Pancreas (tissue), 10 donors: ENCODE results near the gene PCNX3. TPM values are rescaled to one million over a fixed set of nuclear protein-coding genes. Genes with fewer than 3 reads are reported as not detected.

Experiments used
- ATAC-seq, 4 donors: fragments of 200-7000 bp; cut with Tn5 transposase; one replicate each; pipeline versions ENCODE4 v1.8.0 to v1.9.1; 2020; ENCODE audit warnings: mild to moderate bottlenecking in 4 of 4, moderate library complexity in 4 of 4
- DNase-seq, 6 donors: peaks; one replicate each; pipeline ENCODE4 v3.0.0-alpha.2; 2020
- FAIRE-seq: peaks from 2 replicates; lab custom pipeline; 2012; peaks lifted over from hg19 to GRCh38; lab: Jason Lieb, UNC
- H3K27ac ChIP-seq, 4 donors: fragments of 200-600 bp; sonication (generic); 1 replicate in 3 of 4; 2 replicates in 1 of 4; pipeline versions ENCODE4 v1.5.0 to v1.8.0; 2020
- H3K27me3 ChIP-seq, 4 donors: fragments of 200-600 bp; one replicate each; pipeline ENCODE4 v1.8.0; 2021
- H3K36me3 ChIP-seq, 3 donors: fragments of 200-600 bp; sonication (generic) in 1 of 3; one replicate each; pipeline versions ENCODE4 v1.5.0 to v1.8.0; 2020 to 2021
- H3K4me1 ChIP-seq, 3 donors: fragments of 200-600 bp; one replicate each; pipeline ENCODE4 v1.8.0; 2021
- H3K4me3 ChIP-seq, 4 donors: fragments of 200-600 bp; sonication (generic) in 2 of 4; one replicate each; pipeline versions ENCODE4 v1.5.0 to v1.8.0; 2020 to 2021
- H3K9me3 ChIP-seq, 4 donors: fragments of 200-600 bp; one replicate each; pipeline ENCODE4 v1.8.0; 2021
- CTCF ChIP-seq, 4 donors: fragments of 200-600 bp; sonication (generic) in 3 of 4; IDR thresholded peaks; one replicate each; pipeline versions ENCODE4 v1.5.0 to v1.8.0; 2021; ENCODE audit warnings: antibody characterized with exemption in 4 of 4
- WGBS, 2 donors: extraction: QIAGEN DNeasy Blood & Tissue Kit; methylation state at CpG; one replicate each; pipeline ENCODE4 v1.1.7; 2013; 5-methylcytosine and 5-hydroxymethylcytosine counted together
- intact Hi-C, 3 donors: fragments of 100-400 bp; cut with DNase I; formaldehyde crosslinking; loops; one replicate each; pipeline versions ENCODE4 v1.11.1 to v1.14.2; 2022
- polyA plus RNA-seq, 2 donors: library from polyadenylated mRNA; stranded (reverse); fragments of 200-250 nt; gene quantifications; one replicate each; pipeline ENCODE4 v1.2.3, GENCODE V29; 2013
- total RNA-seq, 6 donors: library from RNA; stranded (reverse); fragmentation: NEBNext Ultra II Directional in 4 of 6; extraction: Animal tissue kit (Norgen Biotek cat#: 25700) in 4 of 6; gene quantifications; one replicate each; pipeline versions ENCODE4 v1.2.1 to v1.2.4, GENCODE V29; 2021 to 2023
- donor health status: healthy with polysubstance abuse.
- donor health status: DM: no; HTN: no; CAD: no; lungs with moderate emphysema.
- donor health status: DM: no; HTN: no; CAD: no.
- donor health status: control.
- donor health status: control.
- donor health status: Bipolar disorder and iron deficiency.
- donor health status: DM: yes; HTN: yes; CAD: no.
- donor health status: DM: no; HTN: no; CAD: no.
- donor health status: DM: no; HTN: no; CAD: no.
- donor health status: DM: yes; HTN: yes; CAD: no.

The PCNX3 gene
- total and polyA plus RNA-seq, 8 donors, result 13.5 to 26.3 (median 18.3) TPM

DNA sequence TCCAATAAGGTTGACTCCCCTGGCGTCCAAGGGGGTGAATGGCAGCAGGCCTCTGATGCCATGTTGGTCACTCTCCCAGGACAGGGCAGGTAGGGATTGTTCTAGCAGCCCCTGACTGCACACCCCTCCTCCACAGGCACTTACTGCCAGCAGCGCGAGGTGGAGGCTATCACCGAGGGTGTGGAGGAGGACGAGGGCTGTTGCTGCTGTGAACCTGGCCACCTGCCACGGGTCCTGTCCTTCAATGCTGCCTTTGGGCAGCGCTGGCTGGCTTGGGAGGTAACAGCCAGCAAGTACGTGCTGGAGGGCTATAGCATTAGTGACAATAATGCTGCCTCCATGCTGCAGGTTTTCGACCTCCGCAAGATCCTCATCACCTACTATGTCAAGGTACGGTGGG, 14.6 kb downstream of the PCNX3 start:
- H3K27ac ChIP-seq, result no peak overlapping the region
- TF ChIP-seq CTCF (IDR thresholded peaks at IDR 0.05), result no peak
- H3K27me3 ChIP-seq, result no peaks in the 10 kb centered on the region
- ATAC-seq, result no peak
- no peak for FAIRE-seq
- H3K9me3 ChIP-seq, result no peaks in the 10 kb centered on the region
- H3K4me3 ChIP-seq, result no peak overlapping the region
- intact Hi-C loops, result no loop called here
- 69 to 70% methylated on average over 11 of the region's 11 CpGs for WGBS, 2 donors
- DNase-seq, result no peak
- no peaks in the 10 kb centered on the region for H3K4me1 ChIP-seq
- peaks cover 0 to 49% (median 48%) of the 10 kb centered on the region in 3 donors for H3K36me3 ChIP-seq

DNA sequence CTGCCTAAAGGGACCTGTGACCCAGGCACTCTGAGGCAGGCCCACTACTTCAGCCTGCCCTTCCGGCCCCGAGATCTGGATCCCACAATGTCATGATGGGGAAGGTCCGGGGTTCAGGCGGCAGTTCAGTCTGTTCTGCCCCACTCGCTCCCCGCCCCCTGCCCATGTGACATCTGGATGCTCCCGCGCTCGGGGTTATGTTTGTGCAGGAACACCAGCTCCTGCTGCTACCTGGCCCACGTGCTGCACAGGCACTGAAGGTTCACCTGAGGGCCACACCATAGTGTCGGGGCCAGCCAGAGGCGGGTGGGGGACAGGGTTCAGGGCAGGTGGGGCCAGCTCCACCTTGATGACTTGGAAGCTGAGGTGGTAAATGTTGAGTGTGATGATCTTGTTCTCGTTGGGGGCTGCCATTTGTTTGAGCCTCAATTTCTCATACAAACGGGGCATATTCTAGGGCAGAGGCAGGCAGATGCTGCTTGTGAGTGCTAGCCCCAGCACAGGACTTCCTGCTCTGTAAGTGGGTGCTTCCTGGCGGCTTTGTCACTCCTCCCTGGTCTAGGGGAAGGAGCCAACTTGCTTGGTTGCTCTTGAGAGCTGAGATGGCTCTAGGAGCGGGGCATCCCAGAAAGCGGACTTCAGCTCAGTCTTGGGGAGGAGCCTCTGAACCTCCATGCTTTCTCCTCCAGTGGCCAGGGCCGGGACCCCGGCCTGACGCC, 18.0 kb downstream of the PCNX3 start:
- intact Hi-C loops, result no loop called here
- Histone ChIP-seq H3K4me1 (peaks cover 8 to 9% (median 9%) of the 10 kb centered on the region in 3 donors), H3K9me3 (no peaks in the 10 kb centered on the region), H3K4me3 (no peak overlapping the region), H3K36me3 (peaks cover 3 to 41% (median 30%) of the 10 kb centered on the region in 3 donors), H3K27ac (no peak overlapping the region), H3K27me3 (no peaks in the 10 kb centered on the region)
- peak in 1 of 6 donors; percentile 40 for DNase-seq
- TF ChIP-seq CTCF (IDR thresholded peaks at IDR 0.05), result no peak
- no peak for FAIRE-seq
- ATAC-seq, result no peak
- 78 to 81% methylated on average over 20 of the region's 20 CpGs for WGBS, 2 donors

- H3K27me3 ChIP-seq, result no peaks in the 10 kb centered on the region
- ATAC-seq, result no peak
- H3K4me1 ChIP-seq, result peaks cover 8 to 9% (median 9%) of the 10 kb centered on the region in 3 donors
- FAIRE-seq, result no peak
- DNase-seq, result no peak
- no peak for TF ChIP-seq CTCF (IDR thresholded peaks at IDR 0.05)
- WGBS, 2 donors, result 90 to 91% methylated on average over 13 to 14 of the region's 14 CpGs
- intact Hi-C loops, result no loop called here
- no peak overlapping the region for H3K27ac ChIP-seq
- no peaks in the 10 kb centered on the region for H3K9me3 ChIP-seq
- H3K4me3 ChIP-seq, result no peak overlapping the region
- peaks cover 3 to 38% (median 30%) of the 10 kb centered on the region in 3 donors for H3K36me3 ChIP-seq
These were observed 18.5 kb downstream of the PCNX3 start for GRCh38 chr11:65634109-65634436.

GRCh38 chr11:65634440-65634839, 18.9 kb downstream of the PCNX3 start:
- H3K9me3 ChIP-seq, result no peaks in the 10 kb centered on the region
- 93 to 94% methylated on average over 11 of the region's 11 CpGs for WGBS, 2 donors
- no peak for ATAC-seq
- no peak for TF ChIP-seq CTCF (IDR thresholded peaks at IDR 0.05)
- H3K27me3 ChIP-seq, result no peaks in the 10 kb centered on the region
- no peak for DNase-seq
- no peak overlapping the region for H3K4me3 ChIP-seq
- peaks cover 8 to 9% (median 9%) of the 10 kb centered on the region in 3 donors for H3K4me1 ChIP-seq
- peaks cover 3 to 34% (median 27%) of the 10 kb centered on the region in 3 donors for H3K36me3 ChIP-seq
- intact Hi-C loops, result no loop called here
- no peak for FAIRE-seq
- no peak overlapping the region for H3K27ac ChIP-seq
